Measurements from ENCODE around the gene INSC.

The INSC gene

DNA sequence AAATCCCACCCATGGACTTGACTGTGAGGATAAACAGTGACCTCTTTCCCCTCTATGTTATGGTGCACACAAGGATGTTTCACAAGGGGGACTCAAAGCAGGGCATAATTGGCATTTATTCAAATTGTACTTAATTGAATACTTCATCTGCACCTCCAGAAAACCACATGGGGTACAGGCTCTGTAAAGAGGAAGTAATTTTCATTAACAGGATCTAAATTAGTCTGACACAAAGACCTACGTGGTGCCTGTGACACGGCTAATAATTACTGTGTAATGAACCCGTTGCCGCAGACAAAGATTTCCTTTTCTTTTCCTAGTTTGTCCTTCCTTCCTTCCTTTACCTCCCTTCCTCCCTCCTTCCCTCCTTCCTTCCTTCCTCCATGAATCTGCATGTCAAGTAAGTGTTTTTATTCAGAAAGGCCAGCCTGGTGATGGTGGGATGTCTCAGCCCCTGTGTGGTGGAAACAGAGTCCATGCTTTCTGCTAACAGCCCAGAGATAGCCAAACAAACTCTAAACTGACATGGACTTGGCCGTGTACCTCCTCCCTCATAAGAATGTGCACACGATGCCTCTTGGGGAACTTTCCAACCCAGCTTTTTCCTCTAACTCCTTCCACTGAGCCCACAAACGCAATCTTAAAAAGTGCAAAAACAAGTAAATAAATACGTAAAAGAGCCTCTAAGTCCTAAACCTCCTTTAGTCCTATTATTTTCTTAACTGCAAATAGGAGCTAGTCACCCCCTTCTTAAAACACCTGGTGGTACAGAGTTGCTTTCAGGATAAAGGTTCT, 118.8 kb downstream of the INSC start:
- no peak for ATAC-seq
- no peak for TF ChIP-seq PPARA (CRISPR knock-in tag; IDR thresholded peaks at IDR 0.05; ENCODE audit: borderline replicate concordance)
- no peak for TF ChIP-seq GLIS3 (CRISPR knock-in tag; IDR thresholded peaks at IDR 0.05)
- no peak for TF ChIP-seq ZFP30 (CRISPR knock-in tag; IDR thresholded peaks at IDR 0.05)
- TF ChIP-seq ZNF8 (CRISPR knock-in tag; IDR thresholded peaks at IDR 0.05) = no peak
- no peak for TF ChIP-seq BACH2 (CRISPR knock-in tag; IDR thresholded peaks at IDR 0.05; ENCODE audit: borderline replicate concordance)
- no peak for TF ChIP-seq TOX (CRISPR knock-in tag; IDR thresholded peaks at IDR 0.05; ENCODE audit: borderline replicate concordance)
- TF ChIP-seq, protein P1, sequence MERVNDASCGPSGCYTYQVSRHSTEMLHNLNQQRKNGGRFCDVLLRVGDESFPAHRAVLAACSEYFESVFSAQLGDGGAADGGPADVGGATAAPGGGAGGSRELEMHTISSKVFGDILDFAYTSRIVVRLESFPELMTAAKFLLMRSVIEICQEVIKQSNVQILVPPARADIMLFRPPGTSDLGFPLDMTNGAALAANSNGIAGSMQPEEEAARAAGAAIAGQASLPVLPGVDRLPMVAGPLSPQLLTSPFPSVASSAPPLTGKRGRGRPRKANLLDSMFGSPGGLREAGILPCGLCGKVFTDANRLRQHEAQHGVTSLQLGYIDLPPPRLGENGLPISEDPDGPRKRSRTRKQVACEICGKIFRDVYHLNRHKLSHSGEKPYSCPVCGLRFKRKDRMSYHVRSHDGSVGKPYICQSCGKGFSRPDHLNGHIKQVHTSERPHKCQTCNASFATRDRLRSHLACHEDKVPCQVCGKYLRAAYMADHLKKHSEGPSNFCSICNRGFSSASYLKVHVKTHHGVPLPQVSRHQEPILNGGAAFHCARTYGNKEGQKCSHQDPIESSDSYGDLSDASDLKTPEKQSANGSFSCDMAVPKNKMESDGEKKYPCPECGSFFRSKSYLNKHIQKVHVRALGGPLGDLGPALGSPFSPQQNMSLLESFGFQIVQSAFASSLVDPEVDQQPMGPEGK (CRISPR knock-in tag; IDR thresholded peaks at IDR 0.05; ENCODE audit: borderline replicate concordance) = no peak
- no peak for TF ChIP-seq SNAI2 (CRISPR knock-in tag; IDR thresholded peaks at IDR 0.05)
- no peak for TF ChIP-seq CSDC2 (CRISPR knock-in tag; IDR thresholded peaks at IDR 0.05)

DNA sequence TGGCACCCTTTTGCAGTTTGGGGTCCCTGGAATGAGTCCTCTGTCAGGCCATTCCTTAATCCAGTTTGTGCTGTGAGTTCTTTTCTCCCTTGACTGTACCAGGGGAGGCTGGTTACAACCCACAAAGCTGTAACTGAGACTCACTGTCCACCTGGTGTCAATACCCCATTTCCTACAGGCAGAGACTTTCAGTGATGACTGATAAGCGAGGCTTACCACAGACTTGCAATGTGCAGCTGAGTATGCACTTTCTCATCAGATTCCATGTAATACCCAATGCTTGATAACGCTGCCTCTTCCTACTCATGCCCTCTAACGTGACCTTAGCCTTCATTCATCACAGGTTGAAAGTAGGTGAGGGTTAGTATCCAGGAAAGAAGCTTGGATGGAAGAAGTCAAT, 120.1 kb downstream of the INSC start:
- no peak for ATAC-seq
- TF ChIP-seq, protein P2, sequence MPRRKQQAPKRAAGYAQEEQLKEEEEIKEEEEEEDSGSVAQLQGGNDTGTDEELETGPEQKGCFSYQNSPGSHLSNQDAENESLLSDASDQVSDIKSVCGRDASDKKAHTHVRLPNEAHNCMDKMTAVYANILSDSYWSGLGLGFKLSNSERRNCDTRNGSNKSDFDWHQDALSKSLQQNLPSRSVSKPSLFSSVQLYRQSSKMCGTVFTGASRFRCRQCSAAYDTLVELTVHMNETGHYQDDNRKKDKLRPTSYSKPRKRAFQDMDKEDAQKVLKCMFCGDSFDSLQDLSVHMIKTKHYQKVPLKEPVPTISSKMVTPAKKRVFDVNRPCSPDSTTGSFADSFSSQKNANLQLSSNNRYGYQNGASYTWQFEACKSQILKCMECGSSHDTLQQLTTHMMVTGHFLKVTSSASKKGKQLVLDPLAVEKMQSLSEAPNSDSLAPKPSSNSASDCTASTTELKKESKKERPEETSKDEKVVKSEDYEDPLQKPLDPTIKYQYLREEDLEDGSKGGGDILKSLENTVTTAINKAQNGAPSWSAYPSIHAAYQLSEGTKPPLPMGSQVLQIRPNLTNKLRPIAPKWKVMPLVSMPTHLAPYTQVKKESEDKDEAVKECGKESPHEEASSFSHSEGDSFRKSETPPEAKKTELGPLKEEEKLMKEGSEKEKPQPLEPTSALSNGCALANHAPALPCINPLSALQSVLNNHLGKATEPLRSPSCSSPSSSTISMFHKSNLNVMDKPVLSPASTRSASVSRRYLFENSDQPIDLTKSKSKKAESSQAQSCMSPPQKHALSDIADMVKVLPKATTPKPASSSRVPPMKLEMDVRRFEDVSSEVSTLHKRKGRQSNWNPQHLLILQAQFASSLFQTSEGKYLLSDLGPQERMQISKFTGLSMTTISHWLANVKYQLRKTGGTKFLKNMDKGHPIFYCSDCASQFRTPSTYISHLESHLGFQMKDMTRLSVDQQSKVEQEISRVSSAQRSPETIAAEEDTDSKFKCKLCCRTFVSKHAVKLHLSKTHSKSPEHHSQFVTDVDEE (CRISPR knock-in tag; IDR thresholded peaks at IDR 0.05) = no peak
- TF ChIP-seq GLIS3 (CRISPR knock-in tag; IDR thresholded peaks at IDR 0.05) (no peak), TOX (CRISPR knock-in tag; IDR thresholded peaks at IDR 0.05; ENCODE audit: borderline replicate concordance) (no peak), ZNF70 (CRISPR knock-in tag; IDR thresholded peaks at IDR 0.05) (no peak), RARB (CRISPR knock-in tag; IDR thresholded peaks at IDR 0.05) (no peak), CSDC2 (CRISPR knock-in tag; IDR thresholded peaks at IDR 0.05) (no peak), TCF4 (CRISPR knock-in tag; IDR thresholded peaks at IDR 0.05; ENCODE audit: borderline replicate concordance) (no peak), ARNTL (CRISPR knock-in tag; IDR thresholded peaks at IDR 0.05; ENCODE audit: borderline replicate concordance, low read depth) (no peak), BACH2 (CRISPR knock-in tag; IDR thresholded peaks at IDR 0.05; ENCODE audit: borderline replicate concordance) (no peak), PPARA (CRISPR knock-in tag; IDR thresholded peaks at IDR 0.05; ENCODE audit: borderline replicate concordance) (no peak), ISL1 (CRISPR knock-in tag; IDR thresholded peaks at IDR 0.05) (no peak), OSR1 (CRISPR knock-in tag; IDR thresholded peaks at IDR 0.05) (no peak), ZNF8 (CRISPR knock-in tag; IDR thresholded peaks at IDR 0.05) (no peak), ZFP30 (CRISPR knock-in tag; IDR thresholded peaks at IDR 0.05) (no peak), ZNF565 (CRISPR knock-in tag; conservative IDR thresholded peaks at IDR 0.05; ENCODE audit: low read depth) (no peak), ZFP3 (CRISPR knock-in tag; IDR thresholded peaks at IDR 0.05) (no peak), ZC3H10 (CRISPR knock-in tag; IDR thresholded peaks at IDR 0.05) (no peak)
- TF ChIP-seq, protein P1 (CRISPR knock-in tag; IDR thresholded peaks at IDR 0.05; ENCODE audit: borderline replicate concordance) = no peak
- TF ChIP-seq, protein P3, sequence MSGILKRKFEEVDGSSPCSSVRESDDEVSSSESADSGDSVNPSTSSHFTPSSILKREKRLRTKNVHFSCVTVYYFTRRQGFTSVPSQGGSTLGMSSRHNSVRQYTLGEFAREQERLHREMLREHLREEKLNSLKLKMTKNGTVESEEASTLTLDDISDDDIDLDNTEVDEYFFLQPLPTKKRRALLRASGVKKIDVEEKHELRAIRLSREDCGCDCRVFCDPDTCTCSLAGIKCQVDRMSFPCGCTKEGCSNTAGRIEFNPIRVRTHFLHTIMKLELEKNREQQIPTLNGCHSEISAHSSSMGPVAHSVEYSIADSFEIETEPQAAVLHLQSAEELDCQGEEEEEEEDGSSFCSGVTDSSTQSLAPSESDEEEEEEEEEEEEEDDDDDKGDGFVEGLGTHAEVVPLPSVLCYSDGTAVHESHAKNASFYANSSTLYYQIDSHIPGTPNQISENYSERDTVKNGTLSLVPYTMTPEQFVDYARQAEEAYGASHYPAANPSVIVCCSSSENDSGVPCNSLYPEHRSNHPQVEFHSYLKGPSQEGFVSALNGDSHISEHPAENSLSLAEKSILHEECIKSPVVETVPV (CRISPR knock-in tag; IDR thresholded peaks at IDR 0.05) = no peak

DNA sequence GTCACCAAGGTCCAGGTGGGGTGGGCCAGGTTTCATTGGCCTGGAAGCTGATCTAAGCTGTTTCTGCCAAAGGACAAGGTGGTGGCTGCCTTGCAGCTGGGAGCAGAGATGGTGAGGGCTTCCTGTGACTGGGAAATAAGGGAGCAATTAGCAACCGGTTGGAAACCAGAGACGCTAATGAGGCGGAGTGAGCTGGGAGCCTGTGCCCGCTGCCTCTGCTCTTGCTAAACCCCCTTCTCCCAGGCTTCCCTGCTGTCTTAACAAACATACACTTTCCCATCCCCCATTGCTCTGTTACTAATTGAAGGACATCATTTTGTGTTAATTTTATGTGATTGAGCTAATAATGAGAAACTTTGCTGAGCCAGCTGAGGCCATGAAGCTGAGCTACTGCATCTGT, 121.8 kb downstream of the INSC start:
- no peak for ATAC-seq
- TF ChIP-seq ZFP3 (CRISPR knock-in tag; IDR thresholded peaks at IDR 0.05) (no peak), ZNF565 (CRISPR knock-in tag; conservative IDR thresholded peaks at IDR 0.05; ENCODE audit: low read depth) (no peak), GLIS3 (CRISPR knock-in tag; IDR thresholded peaks at IDR 0.05) (no peak), ISL1 (CRISPR knock-in tag; IDR thresholded peaks at IDR 0.05) (no peak), ARNTL (CRISPR knock-in tag; IDR thresholded peaks at IDR 0.05; ENCODE audit: borderline replicate concordance, low read depth) (no peak), PPARA (CRISPR knock-in tag; IDR thresholded peaks at IDR 0.05; ENCODE audit: borderline replicate concordance) (no peak), ZNF70 (CRISPR knock-in tag; IDR thresholded peaks at IDR 0.05) (no peak), BACH2 (CRISPR knock-in tag; IDR thresholded peaks at IDR 0.05; ENCODE audit: borderline replicate concordance) (no peak), TCF4 (CRISPR knock-in tag; IDR thresholded peaks at IDR 0.05; ENCODE audit: borderline replicate concordance) (no peak), SNAI2 (CRISPR knock-in tag; IDR thresholded peaks at IDR 0.05) (no peak), RARB (CRISPR knock-in tag; IDR thresholded peaks at IDR 0.05) (no peak)
- TF ChIP-seq, protein P4, sequence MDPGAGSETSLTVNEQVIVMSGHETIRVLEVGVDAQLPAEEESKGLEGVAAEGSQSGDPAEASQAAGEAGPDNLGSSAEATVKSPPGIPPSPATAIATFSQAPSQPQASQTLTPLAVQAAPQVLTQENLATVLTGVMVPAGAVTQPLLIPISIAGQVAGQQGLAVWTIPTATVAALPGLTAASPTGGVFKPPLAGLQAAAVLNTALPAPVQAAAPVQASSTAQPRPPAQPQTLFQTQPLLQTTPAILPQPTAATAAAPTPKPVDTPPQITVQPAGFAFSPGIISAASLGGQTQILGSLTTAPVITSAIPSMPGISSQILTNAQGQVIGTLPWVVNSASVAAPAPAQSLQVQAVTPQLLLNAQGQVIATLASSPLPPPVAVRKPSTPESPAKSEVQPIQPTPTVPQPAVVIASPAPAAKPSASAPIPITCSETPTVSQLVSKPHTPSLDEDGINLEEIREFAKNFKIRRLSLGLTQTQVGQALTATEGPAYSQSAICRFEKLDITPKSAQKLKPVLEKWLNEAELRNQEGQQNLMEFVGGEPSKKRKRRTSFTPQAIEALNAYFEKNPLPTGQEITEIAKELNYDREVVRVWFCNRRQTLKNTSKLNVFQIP (CRISPR knock-in tag; IDR thresholded peaks at IDR 0.05; ENCODE audit: borderline replicate concordance, low read depth) = no peak
- TF ChIP-seq, protein P1 (CRISPR knock-in tag; IDR thresholded peaks at IDR 0.05; ENCODE audit: borderline replicate concordance) = no peak
